H54 (cell line): ENCODE results near the gene FBXO46.

ENCODE experiments used
- DNase-seq: peaks from one replicate; pipeline ENCODE4 v3.0.0; 2011; ENCODE audit warnings: low spot score, mixed read lengths; ENCODE audit not compliant: insufficient read length
- FAIRE-seq: peaks from 3 replicates; lab custom pipeline; 2011; peaks lifted over from hg19 to GRCh38; lab: Jason Lieb, UNC
- POLR2A ChIP-seq: IDR thresholded peaks from 2 replicates; pipeline ENCODE4 v1.6.1; 2011; ENCODE audit warnings: low read depth, mild to moderate bottlenecking, low read length

Gene FBXO46

GRCh38 chr19:45674946-45675345 lies 55.8 kb downstream of the FBXO46 start:
- FAIRE-seq (no peak), DNase-seq (no peak)
- no peak for TF ChIP-seq POLR2A

DNA sequence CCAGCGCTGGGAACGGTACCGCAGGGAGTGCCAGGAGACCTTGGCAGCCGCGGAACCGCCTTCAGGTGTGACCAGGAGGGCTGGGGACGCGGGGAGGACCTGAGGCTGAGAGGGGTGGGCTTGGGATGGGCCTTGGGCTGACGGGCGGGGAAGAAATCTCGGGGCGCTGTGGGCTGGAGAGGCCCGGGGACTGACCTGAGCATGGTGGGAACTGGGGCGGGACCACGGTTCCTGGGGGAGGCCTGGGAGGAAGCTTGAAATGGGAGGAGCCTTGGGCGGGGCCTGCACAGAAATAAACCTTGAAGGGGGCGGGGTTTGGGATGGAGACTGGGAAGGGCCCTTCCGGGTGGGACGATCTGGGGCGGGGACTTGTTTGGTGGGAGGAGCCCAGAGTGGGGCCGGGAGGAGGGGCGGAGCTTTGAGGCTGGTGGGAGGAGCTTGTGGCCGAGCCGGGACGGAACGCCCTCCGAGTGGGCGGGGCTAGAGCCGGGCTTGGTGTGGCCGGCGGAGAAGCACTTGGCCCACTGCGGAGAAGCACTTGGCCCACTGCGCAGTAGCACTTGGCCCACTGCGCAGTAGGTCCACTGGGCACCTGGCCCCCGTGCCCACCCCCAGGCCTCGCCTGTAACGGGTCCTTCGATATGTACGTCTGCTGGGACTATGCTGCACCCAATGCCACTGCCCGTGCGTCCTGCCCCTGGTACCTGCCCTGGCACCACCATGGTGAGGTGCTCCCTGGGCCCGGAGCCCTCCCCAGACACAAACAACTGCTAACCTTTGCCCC lies 59.8 kb downstream of the FBXO46 start:
- TF ChIP-seq POLR2A: no peak
- DNase-seq: no peak
- no peak for FAIRE-seq

GRCh38 chr19:45668342-45668871 lies 62.3 kb downstream of the FBXO46 start:
- DNase-seq (no peak), FAIRE-seq (no peak)

DNA sequence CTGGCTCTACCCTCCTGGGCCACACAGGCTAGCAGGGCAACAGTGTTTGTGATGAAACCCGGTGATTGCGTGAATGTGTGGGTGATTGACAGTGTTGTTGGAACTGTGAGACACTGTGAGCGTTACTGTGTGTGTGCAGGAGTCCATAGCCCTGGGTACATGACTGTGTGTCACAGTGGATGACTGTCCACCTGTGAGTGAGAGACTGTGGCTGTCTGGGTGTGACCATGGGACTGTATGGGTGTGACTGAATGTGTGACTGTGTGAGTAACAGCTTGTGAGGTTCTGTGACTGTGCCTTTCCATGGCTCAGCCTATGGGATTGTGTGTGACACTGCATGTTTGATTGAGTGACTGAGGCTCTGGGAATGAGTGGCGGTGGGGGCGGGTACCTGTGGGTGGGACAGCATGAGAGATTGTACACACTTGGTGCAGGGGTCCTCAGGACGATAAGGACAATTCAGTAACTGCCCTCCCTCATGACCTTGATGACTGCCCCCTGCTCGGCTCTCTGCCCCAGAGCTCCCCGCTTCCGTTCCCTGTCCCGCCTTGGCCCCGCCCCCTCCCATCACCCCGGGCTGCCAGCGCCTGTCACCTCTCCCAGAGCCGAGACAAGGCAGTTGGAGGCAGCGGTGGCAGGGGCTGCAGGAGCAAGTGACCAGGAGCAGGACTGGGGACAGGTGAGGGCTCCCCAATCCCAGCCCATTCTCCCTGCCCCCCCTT lies 62.9 kb downstream of the FBXO46 start, which contains the start of gene GIPR:
Gene GIPR, plus strand, starts transcription at position 602 of the 722 bp plus-strand sequence. CDS start 1,300 bp downstream, outside the sequence.
- FAIRE-seq: no peak
- TF ChIP-seq POLR2A: 0 out of 2 replicates have a peak, but pooled peaks have one; percentile 26
- no peak for DNase-seq

More at GRCh38 chr19:45668342-45668871, 62.3 kb downstream of the FBXO46 start:
- no peak for TF ChIP-seq POLR2A

GRCh38 chr19:45664575-45664974 lies 66.1 kb downstream of the FBXO46 start:
- FAIRE-seq (no peak), DNase-seq (no peak)
- no peak for TF ChIP-seq POLR2A

DNA sequence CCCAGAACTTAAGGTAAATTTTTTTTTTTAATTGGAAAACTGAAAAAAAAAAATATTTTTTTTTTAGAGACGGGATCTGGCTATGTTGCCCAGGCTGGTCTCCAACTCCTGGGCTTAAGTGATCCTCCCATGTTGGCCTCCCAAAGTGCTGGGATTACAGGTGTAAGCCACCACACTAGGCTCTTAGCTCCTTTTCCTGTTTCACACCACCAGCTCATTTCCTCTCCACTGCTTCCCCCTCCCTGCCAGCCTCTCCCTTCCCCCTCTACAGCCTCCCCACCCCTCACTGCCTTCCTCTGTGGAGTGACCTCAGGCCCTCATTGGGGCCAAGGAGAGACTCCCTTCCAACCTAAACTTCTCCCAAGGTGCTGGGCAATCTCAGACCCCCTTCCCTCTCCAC lies 66.9 kb downstream of the FBXO46 start:
- DNase-seq (no peak), FAIRE-seq (no peak)
- no peak for TF ChIP-seq POLR2A

GRCh38 chr19:45660636-45661035 lies 70.1 kb downstream of the FBXO46 start:
- no peak for FAIRE-seq
- no peak for TF ChIP-seq POLR2A
- DNase-seq: no peak
